HG02759 (cell line): ENCODE results near the gene TEX52.
"Not testable (repeated sequence)": the region's sequence is repeated elsewhere in the genome, so short reads cannot be mapped to it uniquely, and the experiment has no call there.

Experiments used
- ATAC-seq: cut with Tn5 transposase; IDR thresholded peaks from one replicate; pipeline ENCODE4 v1.9.1; 2021; ENCODE audit warnings: mild to moderate bottlenecking, moderate library complexity; ENCODE audit not compliant: unreplicated experiment

The TEX52 gene

GRCh38 chr12:2868986-2869632, 12.3 kb upstream of the TEX52 start:
- not testable (repeated sequence) for ATAC-seq

GRCh38 chr12:2864198-2864597, 7.4 kb upstream of the TEX52 start:
- ATAC-seq = no peak

GRCh38 chr12:2863402-2863801, 6.6 kb upstream of the TEX52 start:
- ATAC-seq = not testable (repeated sequence)

GRCh38 chr12:2862876-2863275, 6.0 kb upstream of the TEX52 start:
- no peak for ATAC-seq

- ATAC-seq = no peak
Observed at GRCh38 chr12:2860170-2860569, 3.3 kb upstream of the TEX52 start.

GRCh38 chr12:2858944-2859421, 2.1 kb upstream of the TEX52 start:
- ATAC-seq = no peak

GRCh38 chr12:2858334-2858733, 1.5 kb upstream of the TEX52 start:
- ATAC-seq = no peak

GRCh38 chr12:2857576-2857975, 737 bp upstream of the TEX52 start:
- no peak for ATAC-seq

GRCh38 chr12:2856051-2856450, 788 bp downstream of the TEX52 start:
- no peak for ATAC-seq

- no peak for ATAC-seq
Observed at GRCh38 chr12:2855546-2855945, 1.3 kb downstream of the TEX52 start.

GRCh38 chr12:2854669-2855453, 2.0 kb downstream of the TEX52 start:
- no peak for ATAC-seq

GRCh38 chr12:2853626-2854025, 3.2 kb downstream of the TEX52 start:
- ATAC-seq = no peak

GRCh38 chr12:2851931-2852330, 4.9 kb downstream of the TEX52 start:
- ATAC-seq = no peak

GRCh38 chr12:2845280-2845679, 11.6 kb downstream of the TEX52 start:
- no peak for ATAC-seq

- no peak for ATAC-seq
Observed at GRCh38 chr12:2844786-2845185, 12.1 kb downstream of the TEX52 start.

GRCh38 chr12:2842948-2843347, 13.9 kb downstream of the TEX52 start:
- ATAC-seq = no peak

GRCh38 chr12:2841056-2841650, 15.7 kb downstream of the TEX52 start:
- no peak for ATAC-seq

GRCh38 chr12:2836574-2836973, 20.3 kb downstream of the TEX52 start:
- ATAC-seq = no peak

- no peak for ATAC-seq
Observed at GRCh38 chr12:2835691-2836403, 21.0 kb downstream of the TEX52 start.

- no peak for ATAC-seq
Observed at GRCh38 chr12:2834581-2835491, 22.0 kb downstream of the TEX52 start, which contains the start of gene NRIP2. Gene NRIP2 (minus strand): TSS chr12:2835035. CDS start chr12:2834983, 52 bp downstream.
